Heart left ventricle (tissue), 16 donors: Measurements from ENCODE around the gene ARRDC4. TPM values are rescaled to one million over a fixed set of nuclear protein-coding genes. Genes with fewer than 3 reads are reported as not detected.

Experiments
- ATAC-seq, 4 donors: fragments of 200-7000 bp; cut with Tn5 transposase; one replicate each; pipeline ENCODE4 v1.9.1; 2020 to 2022; ENCODE audit warnings: moderate library complexity in 4 of 4, mild to moderate bottlenecking in 3 of 4, moderate number of reproducible peaks in 1 of 4
- DNase-seq, 5 donors: peaks; one replicate each; pipeline ENCODE4 v3.0.0-alpha.2; 2020
- H3K27ac ChIP-seq, 12 donors: fragments of 200-600 bp; sonication (generic) in 4 of 12; one replicate each; pipeline versions ENCODE4 v1.5.0 to v1.8.0; 2016 to 2022; ENCODE audit warnings: mild to moderate bottlenecking in 2 of 12
- H3K27me3 ChIP-seq, 9 donors: fragments of 200-600 bp; sonication (generic) in 2 of 9; one replicate each; pipeline versions ENCODE4 v1.5.1 to v1.8.0; 2016 to 2022; ENCODE audit warnings: mild to moderate bottlenecking in 3 of 9
- H3K36me3 ChIP-seq, 9 donors: fragments of 200-600 bp; sonication (generic) in 2 of 9; one replicate each; pipeline versions ENCODE4 v1.5.0 to v1.8.0; 2018 to 2022; ENCODE audit warnings: mild to moderate bottlenecking in 2 of 9
- H3K4me1 ChIP-seq, 12 donors: fragments of 200-600 bp; sonication (generic) in 4 of 12; one replicate each; pipeline versions ENCODE4 v1.5.0 to v1.8.0; 2016 to 2022; ENCODE audit warnings: mild to moderate bottlenecking in 3 of 12
- H3K4me3 ChIP-seq, 12 donors: fragments of 200-600 bp; sonication (generic) in 4 of 12; one replicate each; pipeline versions ENCODE4 v1.5.0 to v1.8.0; 2017 to 2022; ENCODE audit warnings: mild to moderate bottlenecking in 9 of 12, moderate library complexity in 4 of 12
- H3K9me3 ChIP-seq, 12 donors: fragments of 200-600 bp; sonication (generic) in 4 of 12; one replicate each; pipeline versions ENCODE4 v1.5.0 to v1.8.0; 2016 to 2022; ENCODE audit warnings: mild to moderate bottlenecking in 1 of 12
- CTCF ChIP-seq, 12 donors: fragments of 200-600 bp; sonication (generic) in 4 of 12; IDR thresholded peaks; one replicate each; pipeline versions ENCODE4 v1.5.0 to v1.8.0; 2018 to 2022; ENCODE audit warnings: antibody characterized with exemption in 12 of 12, mild to moderate bottlenecking in 5 of 12
- POLR2A ChIP-seq, 2 donors: fragments of 450-650 bp; IDR thresholded peaks; one replicate each; pipeline ENCODE4 v1.6.1; 2017; ENCODE audit warnings: antibody characterized with exemption in 2 of 2, mild to moderate bottlenecking in 2 of 2, moderate library complexity in 2 of 2
- WGBS, 4 donors: extraction: QIAGEN DNeasy Blood & Tissue Kit in 2 of 4; methylation state at CpG; one replicate each; pipeline versions ENCODE4 v1.1.5 to v1.1.7; 2013 to 2018; 5-methylcytosine and 5-hydroxymethylcytosine counted together
- intact Hi-C, 10 donors: fragments of 100-400 bp; cut with DNase I; formaldehyde crosslinking; loops; one replicate each; pipeline versions ENCODE4 v1.11.1 to v1.14.2; 2022
- polyA plus RNA-seq, 2 donors: library from polyadenylated mRNA; stranded (reverse); fragments of 200-250 nt; gene quantifications; one replicate each; pipeline ENCODE4 v1.2.3, GENCODE V29; 2013
- total RNA-seq, 9 donors: library from RNA; depleted of rRNA in 2 of 9; stranded (reverse); fragments of >200 nt in 2 of 9; fragmentation: NEBNext Ultra II Directional in 3 of 9; extraction: Animal tissue kit (Norgen Biotek cat#: 25700) in 3 of 9; gene quantifications; one replicate each; pipeline versions ENCODE4 v1.1.0 to v1.2.4, GENCODE V29; 2016 to 2023
- donor health status: ischemic (EF 13 %, LVEDD 7.1; RV severe dilation, severe dysfunction).
- donor health status: healthy with polysubstance abuse.
- donor health status: DM: no; HTN: yes; CAD: no.
- donor health status: DM: no; HTN: no; CAD: no.
- donor health status: ischemic (EF 25% LVEDD 6.9; RV normal size, moderate dysfunction).
- donor health status: ischemic (EF 25% LVEDD 5.7; RV mildly dilated, moderate dysfunction).
- donor health status: healthy.
- donor health status: DM: yes; HTN: yes; CAD: no.
- donor health status: ischemic (EF 35%, LVEDD 5.7; RV mildly dilated, moderate dysfunction).
- donor health status: nonischemic (EF 11% LVEDD 7.7; RV severe dilation, severe dysfunction).
- donor health status: DM: yes; HTN: yes; CAD: no.
- donor health status: PGD.
- donor health status: ischemic (EF 29% LVEDD 5.4; RV normal size, mild dysfunction).
- donor health status: nonischemic (EF 23%, LVEDD 6.1; RV moderate dilation, normal function).

The ARRDC4 gene
- total and polyA plus RNA-seq, 11 donors = 9.7 to 49.6 (median 18.2) TPM

- no peaks in the 10 kb centered on the region for H3K4me1 ChIP-seq
- WGBS, 4 donors = 59 to 69% (median 65%) methylated on average over 6 of the region's 6 CpGs
- H3K27ac ChIP-seq = peak overlapping the region in 1 of 12 donors; percentile 82
- ATAC-seq (no peak), DNase-seq (no peak)
- no peaks in the 10 kb centered on the region for H3K36me3 ChIP-seq
- no peaks in the 10 kb centered on the region for H3K27me3 ChIP-seq
- H3K9me3 ChIP-seq = no peaks in the 10 kb centered on the region
- no peak overlapping the region for H3K4me3 ChIP-seq
- TF ChIP-seq CTCF (IDR thresholded peaks at IDR 0.05) = no peak
- no peak for TF ChIP-seq POLR2A (IDR thresholded peaks at IDR 0.05)
- intact Hi-C loops = no loop called here
Measured at GRCh38 chr15:98009971-98010370, 49.5 kb downstream of the ARRDC4 start.

- no peaks in the 10 kb centered on the region for H3K27me3 ChIP-seq
- DNase-seq (no peak), ATAC-seq (no peak)
- no peaks in the 10 kb centered on the region for H3K4me1 ChIP-seq
- no peaks in the 10 kb centered on the region for H3K9me3 ChIP-seq
- intact Hi-C loops = no loop called here
- no peaks in the 10 kb centered on the region for H3K36me3 ChIP-seq
- WGBS, 4 donors = 79 to 87% (median 84%) methylated on average over 5 of the region's 5 CpGs
- no peak for TF ChIP-seq CTCF (IDR thresholded peaks at IDR 0.05)
- no peak for TF ChIP-seq POLR2A (IDR thresholded peaks at IDR 0.05)
- H3K27ac ChIP-seq = peak overlapping the region in 1 of 12 donors; percentile 82
- H3K4me3 ChIP-seq = no peak overlapping the region
Measured at GRCh38 chr15:98012354-98012753, 51.9 kb downstream of the ARRDC4 start.

- Histone ChIP-seq H3K9me3 (no peaks in the 10 kb centered on the region), H3K27ac (peak overlapping the region in 1 of 12 donors; percentile 82), H3K4me1 (no peaks in the 10 kb centered on the region), H3K27me3 (no peaks in the 10 kb centered on the region), H3K36me3 (no peaks in the 10 kb centered on the region), H3K4me3 (no peak overlapping the region)
- intact Hi-C loops = no loop called here
- TF ChIP-seq POLR2A (IDR thresholded peaks at IDR 0.05) (no peak), CTCF (IDR thresholded peaks at IDR 0.05) (no peak)
- DNase-seq (no peak), ATAC-seq (no peak)
Measured at GRCh38 chr15:98013631-98014030, 53.1 kb downstream of the ARRDC4 start.

- no peaks in the 10 kb centered on the region for H3K9me3 ChIP-seq
- no peak for ATAC-seq
Measured at GRCh38 chr15:98017150-98017964, 56.9 kb downstream of the ARRDC4 start.

More at GRCh38 chr15:98017150-98017964, 56.9 kb downstream of the ARRDC4 start:
- H3K4me1 ChIP-seq = no peaks in the 10 kb centered on the region
- intact Hi-C loops = no loop called here
- no peaks in the 10 kb centered on the region for H3K27me3 ChIP-seq
- H3K4me3 ChIP-seq = no peak overlapping the region
- H3K36me3 ChIP-seq = no peaks in the 10 kb centered on the region
- TF ChIP-seq CTCF (IDR thresholded peaks at IDR 0.05) = no peak
- no peak for TF ChIP-seq POLR2A (IDR thresholded peaks at IDR 0.05)
- peak overlapping the region in 1 of 12 donors; percentile 82 for H3K27ac ChIP-seq
- no peak for DNase-seq
- WGBS, 4 donors = 76 to 81% (median 79%) methylated on average over 10 of the region's 10 CpGs
